Activated naive CD4-positive, alpha-beta T cell treated with anti-CD3 and anti-CD28 coated beads for 36 hours (primary cell): ENCODE data around the gene NAV2. TPM values are rescaled to one million over a fixed set of nuclear protein-coding genes. Genes with fewer than 3 reads are reported as not detected.

Experiments used
- CTCF ChIA-PET: fragments of 350-600 bp; sonication (Branson Sonifier 250); formaldehyde crosslinking; loops from one replicate; lab custom pipeline; 2021; ENCODE audit warnings: antibody characterized with exemption; lab: Charles Lee
- DNase-seq: peaks from one replicate; pipeline ENCODE4 v3.0.0-alpha.2; 2020
- H3K27ac Mint-ChIP-seq: one replicate; pipeline ENCODE4 v1.8.0; 2021; ENCODE audit warnings: mild to moderate bottlenecking, mixed read lengths
- H3K27me3 Mint-ChIP-seq: one replicate; pipeline ENCODE4 v1.8.0; 2021; ENCODE audit warnings: low read depth, mixed read lengths
- H3K36me3 Mint-ChIP-seq: one replicate; pipeline ENCODE4 v1.8.0; 2021; ENCODE audit warnings: low read depth, mixed read lengths
- H3K4me1 Mint-ChIP-seq: one replicate; pipeline ENCODE4 v1.8.0; 2021; ENCODE audit warnings: low read depth, mixed read lengths
- H3K4me3 Mint-ChIP-seq: one replicate; pipeline ENCODE4 v1.8.0; 2021; ENCODE audit warnings: mild to moderate bottlenecking, moderate library complexity, mixed read lengths
- H3K9me3 Mint-ChIP-seq: one replicate; pipeline ENCODE4 v1.8.0; 2021; ENCODE audit warnings: mixed read lengths
- intact Hi-C: fragments of 100-400 bp; cut with micrococcal nuclease; formaldehyde crosslinking; loops from one replicate; pipeline ENCODE4 v1.15.1; 2023
- total RNA-seq, 2 experiments: library from RNA; stranded (reverse); gene quantifications; one replicate each; pipeline ENCODE4 v1.2.3, GENCODE V29; 2021

The NAV2 gene
- total RNA-seq, 2 experiments from 2014 or later: 0.20 to 0.41 TPM

DNA sequence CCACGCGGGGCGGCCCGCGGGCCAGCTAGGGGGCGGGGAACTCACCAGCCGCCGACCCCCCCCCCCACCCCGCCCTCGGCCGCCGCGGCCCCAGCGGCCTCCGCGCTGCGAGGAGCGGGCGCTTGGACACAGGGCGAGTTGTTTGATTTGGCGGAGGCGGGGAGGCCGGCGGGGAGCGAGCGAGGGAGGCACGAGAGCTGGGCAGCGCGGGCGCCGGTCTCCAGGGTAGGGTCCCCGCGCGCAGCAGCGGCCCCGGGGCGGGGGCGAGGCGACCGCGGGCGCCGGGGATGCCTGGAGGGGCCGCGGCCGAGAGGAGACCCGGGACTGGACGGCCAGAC is 64.4 kb downstream of the NAV2 start:
- H3K27me3 Mint-ChIP-seq: peaks cover 45% of the 10 kb centered on the region
- H3K4me1 Mint-ChIP-seq: peaks cover 9% of the 10 kb centered on the region
- no peaks in the 10 kb centered on the region for H3K9me3 Mint-ChIP-seq
- CTCF ChIA-PET: no interaction called here
- DNase-seq: no peak
- intact Hi-C loops: loop anchor here (1.0 kb wide), 1 partner anchor 65 kb away; the partner anchor contains the start of gene NAV2
- H3K36me3 Mint-ChIP-seq: no peaks in the 10 kb centered on the region
- no peak overlapping the region for H3K27ac Mint-ChIP-seq
- H3K4me3 Mint-ChIP-seq: no peak overlapping the region

DNA sequence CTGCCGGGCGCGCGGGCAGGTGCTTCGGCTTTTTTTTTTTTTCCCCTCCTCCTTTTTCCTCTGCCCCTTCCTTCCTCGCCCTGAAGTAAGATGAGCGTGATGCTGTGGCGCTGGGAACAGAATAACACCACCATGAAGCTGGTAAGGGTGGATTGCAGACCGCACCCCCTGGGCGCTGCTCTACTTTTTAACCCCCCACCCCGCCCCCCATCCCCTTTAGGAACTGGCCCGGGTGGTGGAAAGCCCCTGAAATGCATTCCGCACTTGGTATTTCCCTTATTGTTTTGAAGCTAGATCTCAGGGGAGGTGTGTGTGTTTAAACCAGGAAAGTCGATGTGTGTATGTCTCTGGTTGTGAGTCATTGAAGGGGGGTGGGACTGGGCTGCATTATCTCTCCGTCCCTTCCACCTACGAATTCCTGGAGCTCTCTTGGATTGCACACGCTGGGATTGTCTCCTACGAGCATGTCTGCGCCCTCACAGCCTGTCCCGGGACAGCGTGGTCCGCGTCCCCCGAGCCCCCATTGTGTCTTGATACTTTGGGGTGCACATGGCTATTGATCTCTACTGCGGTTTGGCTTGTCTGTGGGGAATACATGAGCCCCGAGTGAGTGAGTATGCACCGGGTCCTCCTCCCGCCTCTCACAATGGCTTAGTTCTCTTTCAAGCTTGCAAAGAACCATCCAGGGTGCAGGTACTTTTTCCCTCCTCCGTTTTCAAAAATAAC is 64.9 kb downstream of the NAV2 start:
- peak; percentile 37 for DNase-seq
- no peaks in the 10 kb centered on the region for H3K36me3 Mint-ChIP-seq
- H3K9me3 Mint-ChIP-seq: no peaks in the 10 kb centered on the region
- no peak overlapping the region for H3K27ac Mint-ChIP-seq
- peak overlapping the region; percentile 36 for H3K4me3 Mint-ChIP-seq
- intact Hi-C loops: loop anchor here (1.0 kb wide), 1 partner anchor 65 kb away; the partner anchor contains the start of gene NAV2
- peaks cover 9% of the 10 kb centered on the region for H3K4me1 Mint-ChIP-seq
- H3K27me3 Mint-ChIP-seq: peaks cover 45% of the 10 kb centered on the region
- CTCF ChIA-PET: interaction anchor here (1.0 kb wide), 1 partner anchor 126 kb away, joined by 3 read pairs; no protein-coding TSS in a partner anchor

DNA sequence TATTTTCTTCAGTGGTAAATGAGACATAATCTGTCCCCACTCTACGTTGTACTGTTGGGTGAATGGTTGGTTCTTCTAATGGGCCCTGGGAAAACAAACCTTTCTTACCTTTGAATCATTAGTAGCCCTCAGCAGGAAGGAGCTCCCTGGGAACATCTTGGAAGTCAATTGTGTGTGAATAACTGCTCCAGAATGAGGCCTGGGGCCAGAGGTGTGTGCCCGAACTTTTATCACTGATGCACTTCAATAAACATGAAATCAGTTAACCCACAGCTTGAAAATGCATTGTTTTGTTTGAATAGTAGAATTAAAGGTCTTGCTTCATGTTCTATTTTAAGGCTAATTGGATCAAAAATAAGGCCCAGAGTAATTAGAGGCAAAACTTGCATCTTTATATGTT is 67.1 kb downstream of the NAV2 start:
- H3K27me3 Mint-ChIP-seq: peaks cover 44% of the 10 kb centered on the region
- no peaks in the 10 kb centered on the region for H3K36me3 Mint-ChIP-seq
- intact Hi-C loops: no loop called here
- DNase-seq: no peak
- H3K9me3 Mint-ChIP-seq: no peaks in the 10 kb centered on the region
- no peak overlapping the region for H3K27ac Mint-ChIP-seq
- peaks cover 9% of the 10 kb centered on the region for H3K4me1 Mint-ChIP-seq
- H3K4me3 Mint-ChIP-seq: no peak overlapping the region
- CTCF ChIA-PET: no interaction called here

DNA sequence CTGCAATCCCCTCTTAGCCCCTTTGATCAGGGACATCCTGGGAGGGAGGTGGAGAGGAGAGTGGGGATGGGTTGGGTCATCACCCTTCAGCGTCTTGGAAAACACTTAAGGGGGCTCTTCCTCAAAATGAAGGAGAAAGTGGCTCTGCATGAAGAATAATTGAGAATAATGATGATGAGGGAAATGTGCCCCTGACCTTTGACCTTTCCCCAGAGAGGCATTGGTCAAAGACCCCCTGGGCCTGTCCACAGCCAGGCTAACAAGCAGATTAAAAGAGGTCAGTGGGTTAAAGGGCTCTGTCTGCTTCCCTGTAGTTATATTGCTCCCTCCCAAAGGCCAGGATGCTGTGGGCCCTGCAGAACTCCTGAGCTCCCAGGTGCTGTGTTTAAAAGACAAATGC is 68.7 kb downstream of the NAV2 start:
- Mint-ChIP-seq H3K4me1 (peaks cover 7% of the 10 kb centered on the region), H3K9me3 (no peaks in the 10 kb centered on the region), H3K27me3 (peaks cover 39% of the 10 kb centered on the region), H3K4me3 (no peak overlapping the region), H3K36me3 (no peaks in the 10 kb centered on the region), H3K27ac (no peak overlapping the region)
- intact Hi-C loops: no loop called here
- DNase-seq: no peak
- CTCF ChIA-PET: interaction anchor here (0.6 kb wide), 1 partner anchor 218 kb away, joined by 4 read pairs; no protein-coding TSS in a partner anchor

DNA sequence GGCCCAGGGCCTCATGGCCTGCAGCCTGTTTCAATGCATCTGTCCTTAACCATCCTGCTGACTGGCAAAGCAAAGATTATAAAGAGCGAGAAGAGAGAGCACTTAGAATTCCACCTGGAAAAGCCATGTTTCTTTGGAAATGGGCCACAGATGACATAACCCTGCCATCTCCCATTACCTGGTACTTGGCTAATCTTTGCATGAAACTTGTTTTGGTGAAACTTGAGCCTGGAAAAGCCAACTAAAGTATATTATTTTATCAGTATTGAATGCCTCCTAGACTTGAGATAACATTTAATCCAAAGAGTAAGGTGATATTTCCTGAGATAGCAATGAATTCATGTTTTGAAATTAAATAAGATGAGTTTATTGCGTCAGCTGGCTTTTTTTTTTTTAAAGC is 72.6 kb downstream of the NAV2 start:
- no peak for DNase-seq
- CTCF ChIA-PET: no interaction called here
- no peak overlapping the region for H3K4me3 Mint-ChIP-seq
- peaks cover 16% of the 10 kb centered on the region for H3K27me3 Mint-ChIP-seq
- intact Hi-C loops: no loop called here
- no peak overlapping the region for H3K27ac Mint-ChIP-seq
- H3K9me3 Mint-ChIP-seq: no peaks in the 10 kb centered on the region
- no peaks in the 10 kb centered on the region for H3K36me3 Mint-ChIP-seq
- H3K4me1 Mint-ChIP-seq: no peaks in the 10 kb centered on the region

DNA sequence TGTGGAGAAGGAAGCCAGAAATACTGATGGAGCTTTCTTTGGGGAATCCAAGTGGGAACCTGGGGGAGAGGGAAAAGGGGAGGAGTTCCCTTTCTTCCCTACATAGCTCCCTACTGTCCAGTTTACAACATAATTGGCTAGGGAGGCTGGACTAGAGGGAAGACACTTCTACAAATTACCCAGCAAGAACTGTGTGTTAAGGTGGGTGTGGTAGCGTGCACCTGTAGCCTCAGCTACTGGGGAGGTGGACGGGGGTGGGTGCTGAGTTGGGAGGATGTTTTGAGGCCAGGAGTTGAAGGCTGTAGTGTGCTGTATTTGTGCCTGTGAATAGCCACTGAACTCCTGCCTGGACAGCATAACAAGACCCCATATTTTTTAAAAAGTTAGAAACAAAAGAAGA is 74.0 kb downstream of the NAV2 start:
- peaks cover 14% of the 10 kb centered on the region for H3K27me3 Mint-ChIP-seq
- CTCF ChIA-PET: interaction anchor here (0.7 kb wide), 1 partner anchor 728 kb away, joined by 5 read pairs; no protein-coding TSS in a partner anchor
- no peak overlapping the region for H3K4me3 Mint-ChIP-seq

DNA sequence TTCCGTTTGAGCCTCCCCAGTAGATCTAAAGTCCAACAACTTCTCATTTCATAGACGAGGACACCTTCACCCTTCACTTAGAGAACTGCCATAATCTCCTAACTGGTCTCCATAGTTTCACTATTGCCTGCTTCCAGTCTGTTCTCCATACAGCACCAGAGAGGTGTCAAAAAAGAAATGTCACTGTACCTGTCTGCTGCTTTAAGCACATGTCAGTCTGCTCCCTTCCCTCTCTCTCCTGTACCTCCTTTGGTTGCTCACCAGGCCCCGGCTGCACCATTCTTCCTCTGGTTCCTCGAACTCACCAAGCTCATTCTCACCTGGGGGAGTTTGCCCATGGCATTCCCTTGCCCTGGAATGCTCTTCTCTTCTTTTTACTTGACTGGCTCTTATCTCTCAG is 75.8 kb downstream of the NAV2 start:
- Mint-ChIP-seq H3K4me1 (no peaks in the 10 kb centered on the region), H3K27ac (no peak overlapping the region), H3K4me3 (no peak overlapping the region), H3K27me3 (peaks cover 14% of the 10 kb centered on the region), H3K36me3 (no peaks in the 10 kb centered on the region), H3K9me3 (no peaks in the 10 kb centered on the region)
- intact Hi-C loops: no loop called here
- no peak for DNase-seq
- CTCF ChIA-PET: interaction anchor here (0.6 kb wide), 1 partner anchor 301 kb away, joined by 3 read pairs; no protein-coding TSS in a partner anchor

More for the DNA sequence above, 74.0 kb downstream of the NAV2 start:
- Mint-ChIP-seq H3K36me3 (no peaks in the 10 kb centered on the region), H3K4me1 (no peaks in the 10 kb centered on the region), H3K9me3 (no peaks in the 10 kb centered on the region), H3K27ac (no peak overlapping the region)
- intact Hi-C loops: no loop called here
- no peak for DNase-seq

DNA sequence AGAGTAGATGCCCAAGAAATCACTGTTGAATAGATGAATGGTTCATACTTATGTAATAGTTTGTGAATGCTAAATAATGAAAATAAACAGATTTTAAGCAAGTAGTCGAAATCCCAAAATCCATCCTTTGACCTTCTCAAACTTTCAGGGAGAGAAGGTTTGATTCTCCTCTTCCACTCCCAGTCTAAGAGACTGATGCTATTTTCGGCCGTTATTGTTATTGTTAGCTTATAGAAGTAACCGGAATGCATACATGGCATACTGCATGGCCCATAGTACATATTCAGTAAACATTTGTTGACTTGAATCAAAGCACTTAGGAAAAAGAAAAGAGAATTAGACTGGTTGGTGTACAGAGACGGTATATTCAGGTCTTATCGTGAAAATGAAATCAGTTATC is 76.6 kb downstream of the NAV2 start:
- no peak for DNase-seq
- intact Hi-C loops: no loop called here
- no peaks in the 10 kb centered on the region for H3K36me3 Mint-ChIP-seq
- H3K4me3 Mint-ChIP-seq: no peak overlapping the region
- H3K27me3 Mint-ChIP-seq: peaks cover 14% of the 10 kb centered on the region
- H3K27ac Mint-ChIP-seq: no peak overlapping the region
- H3K4me1 Mint-ChIP-seq: no peaks in the 10 kb centered on the region
- CTCF ChIA-PET: no interaction called here
- H3K9me3 Mint-ChIP-seq: no peaks in the 10 kb centered on the region

DNA sequence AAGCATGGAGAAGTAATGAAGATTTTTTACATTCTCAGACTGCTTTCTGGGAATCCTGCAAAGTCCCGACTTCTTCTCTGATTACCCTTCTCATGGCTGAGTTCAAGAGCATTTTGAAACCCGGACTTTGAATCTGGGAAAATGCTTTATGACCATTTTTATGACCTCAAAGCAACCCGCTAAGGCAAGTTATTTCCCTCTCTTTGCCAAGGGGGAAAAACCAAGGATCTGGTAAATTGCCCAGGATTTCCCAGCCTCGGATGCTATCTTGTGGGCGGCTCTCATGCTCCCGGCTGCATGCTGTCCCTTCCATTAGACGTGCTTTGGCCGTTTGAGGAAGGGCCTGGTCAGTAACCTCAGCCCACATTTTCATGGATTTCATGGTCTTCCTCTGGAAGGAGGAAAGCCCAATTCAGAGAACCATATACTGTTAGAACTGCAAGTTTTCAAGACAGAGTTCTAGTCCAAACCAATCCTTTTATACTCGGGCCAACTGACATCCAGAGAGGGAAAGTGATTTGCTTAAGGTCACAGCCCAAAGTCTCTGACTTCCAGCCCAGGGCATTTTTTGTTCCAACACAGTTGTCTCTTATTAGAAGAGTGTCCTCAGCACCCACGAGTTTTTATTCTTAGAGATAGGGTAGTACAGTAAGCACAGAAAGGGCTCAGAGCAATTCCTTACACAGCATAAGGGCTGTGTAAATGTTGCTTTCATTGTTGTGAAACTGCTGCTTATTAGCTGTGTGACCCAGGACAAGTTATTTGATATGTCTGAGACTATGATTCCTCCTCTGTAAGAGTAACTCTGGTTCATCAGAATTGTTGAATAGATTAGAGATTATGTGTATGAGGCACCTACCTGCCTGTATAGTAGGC is 77.4 kb downstream of the NAV2 start:
- H3K9me3 Mint-ChIP-seq: no peaks in the 10 kb centered on the region
- no peak overlapping the region for H3K27ac Mint-ChIP-seq
- no peaks in the 10 kb centered on the region for H3K36me3 Mint-ChIP-seq
- peaks cover 7% of the 10 kb centered on the region for H3K27me3 Mint-ChIP-seq
- CTCF ChIA-PET: no interaction called here
- H3K4me1 Mint-ChIP-seq: no peaks in the 10 kb centered on the region
- DNase-seq: no peak
- H3K4me3 Mint-ChIP-seq: no peak overlapping the region
- intact Hi-C loops: no loop called here

DNA sequence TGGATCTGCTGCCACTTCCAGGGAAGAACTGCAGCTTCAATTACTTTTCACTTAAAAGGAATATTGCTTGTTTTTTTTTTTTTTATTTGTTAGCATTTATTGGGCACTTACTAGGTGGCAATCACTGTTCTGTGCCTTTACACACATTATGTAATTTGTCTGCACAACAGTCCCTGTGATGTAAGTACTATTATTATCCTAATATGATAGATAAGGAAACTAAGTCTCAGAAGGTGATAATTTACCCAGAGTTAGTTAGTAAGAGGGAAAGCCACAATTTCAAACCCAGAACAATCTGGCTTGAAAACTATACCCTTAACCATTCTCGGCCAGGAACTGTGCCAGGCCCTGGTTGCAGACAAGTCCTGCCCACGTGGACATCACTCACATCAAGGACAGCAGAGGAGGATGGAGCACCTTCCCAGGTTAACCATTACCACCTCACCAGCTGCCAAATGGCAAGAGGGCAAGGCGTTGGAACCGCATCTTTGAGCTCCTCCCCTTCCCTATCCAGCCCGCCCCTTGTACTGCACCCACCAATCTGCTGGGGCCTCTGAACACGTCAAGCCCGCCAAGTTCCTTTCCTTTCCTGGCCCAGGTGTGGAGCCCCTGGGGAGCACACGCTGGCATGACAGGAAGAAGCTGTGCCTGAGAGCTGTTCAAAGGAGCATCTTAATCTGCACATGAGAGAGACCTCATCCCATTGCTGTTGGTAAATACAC is 78.4 kb downstream of the NAV2 start:
- no peak for DNase-seq
- Mint-ChIP-seq H3K9me3 (no peaks in the 10 kb centered on the region), H3K36me3 (no peaks in the 10 kb centered on the region), H3K27ac (no peak overlapping the region), H3K4me3 (no peak overlapping the region), H3K4me1 (no peaks in the 10 kb centered on the region), H3K27me3 (peaks cover 7% of the 10 kb centered on the region)
- intact Hi-C loops: no loop called here
- CTCF ChIA-PET: no interaction called here

DNA sequence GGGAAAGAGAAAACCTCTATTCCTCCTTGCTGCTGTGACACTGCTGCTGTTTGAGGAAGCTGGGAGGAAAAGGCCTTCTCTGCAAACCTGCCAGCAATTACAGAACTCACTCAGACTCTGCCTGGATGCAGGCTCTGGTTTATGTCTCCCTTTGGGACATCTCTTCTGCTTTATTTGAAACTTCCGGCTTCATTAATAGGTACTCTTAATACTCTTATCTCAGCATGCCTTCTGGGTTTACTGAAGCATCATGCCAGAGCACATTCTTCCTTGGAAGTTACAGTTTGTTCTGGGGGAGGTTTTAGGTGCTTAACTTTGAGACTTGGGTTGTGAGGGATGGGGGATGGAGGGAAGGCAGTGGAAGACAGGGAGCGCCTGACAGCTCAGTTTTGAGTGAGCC is 79.9 kb downstream of the NAV2 start:
- Mint-ChIP-seq H3K9me3 (no peaks in the 10 kb centered on the region), H3K4me1 (no peaks in the 10 kb centered on the region), H3K4me3 (no peak overlapping the region), H3K36me3 (no peaks in the 10 kb centered on the region), H3K27ac (no peak overlapping the region), H3K27me3 (peaks cover 5% of the 10 kb centered on the region)
- intact Hi-C loops: no loop called here
- no peak for DNase-seq
- CTCF ChIA-PET: no interaction called here

DNA sequence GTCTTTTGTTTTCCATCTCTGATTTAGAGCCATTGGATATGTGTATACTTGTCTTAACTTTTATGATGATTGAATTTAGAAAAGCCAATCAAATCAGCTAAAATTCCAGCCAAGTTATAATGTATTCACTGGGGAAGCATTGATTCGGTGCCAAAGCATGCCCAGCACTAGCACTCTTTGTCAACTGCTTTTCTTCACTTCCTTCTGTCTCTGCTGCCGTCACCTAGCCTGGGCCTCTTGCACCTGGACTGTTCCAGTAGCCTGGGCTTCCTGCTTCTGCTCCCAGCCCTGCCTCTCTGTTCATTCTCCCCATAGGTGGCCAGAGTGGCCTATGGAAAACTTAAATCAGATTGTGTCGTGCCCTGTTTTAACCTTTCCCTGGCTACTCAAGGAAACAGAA is 80.7 kb downstream of the NAV2 start:
- no peaks in the 10 kb centered on the region for H3K9me3 Mint-ChIP-seq
- no peaks in the 10 kb centered on the region for H3K36me3 Mint-ChIP-seq
- peaks cover 6% of the 10 kb centered on the region for H3K27me3 Mint-ChIP-seq

More for the DNA sequence above, 80.7 kb downstream of the NAV2 start:
- intact Hi-C loops: no loop called here
- CTCF ChIA-PET: no interaction called here
- no peak overlapping the region for H3K4me3 Mint-ChIP-seq
- no peak overlapping the region for H3K27ac Mint-ChIP-seq
- H3K4me1 Mint-ChIP-seq: no peaks in the 10 kb centered on the region
- DNase-seq: no peak
